ENCODE results near the gene PGGHG.

The PGGHG gene

GRCh38 chr11:259413-259812 lies 29.5 kb upstream of the PGGHG start:
- H3K4me1 ChIP-seq (ENCODE audit: insufficient read depth, low read length, poor library complexity, severe bottlenecking), result no peaks in the 10 kb centered on the region
- H3K9ac ChIP-seq (ENCODE audit: low read depth, low read length, poor library complexity, severe bottlenecking), result no peak overlapping the region
- no peaks in the 10 kb centered on the region for H4K20me1 ChIP-seq (ENCODE audit: insufficient read depth, low read length, poor library complexity, severe bottlenecking)
- H3K4me3 ChIP-seq (ENCODE audit: low read length, poor library complexity, severe bottlenecking), result no peak overlapping the region
- TF ChIP-seq CTCF (conservative IDR thresholded peaks at IDR 0.05; ENCODE audit: low read length) (no peak), EZH2phosphoT487 (IDR thresholded peaks at IDR 0.05; ENCODE audit: borderline replicate concordance) (no peak)
- no peaks in the 10 kb centered on the region for H3K27me3 ChIP-seq (ENCODE audit: insufficient read depth, low read length, poor library complexity, severe bottlenecking)
- H3K9me2 ChIP-seq (replicated peaks; ENCODE audit: low read depth, low read length), result no peaks in the 10 kb centered on the region
- no peak overlapping the region for H2AFZ ChIP-seq (ENCODE audit: low read length)
- H3F3A ChIP-seq (ENCODE audit: low read depth), result no peaks in the 10 kb centered on the region
- no peaks in the 10 kb centered on the region for H3K36me3 ChIP-seq (ENCODE audit: insufficient read depth, low read length)
- H3K4me2 ChIP-seq (ENCODE audit: low read depth, low read length, poor library complexity, severe bottlenecking), result no peak overlapping the region
- H3K79me2 ChIP-seq (ENCODE audit: insufficient read depth, low read length), result no peaks in the 10 kb centered on the region
- no peaks in the 10 kb centered on the region for H3K9me3 ChIP-seq (ENCODE audit: insufficient read depth, low read depth, low read length)

GRCh38 chr11:261624-262023 lies 27.3 kb upstream of the PGGHG start:
- no peaks in the 10 kb centered on the region for H4K20me1 ChIP-seq (ENCODE audit: insufficient read depth, low read length, poor library complexity, severe bottlenecking)
- no peak overlapping the region for H3K4me2 ChIP-seq (ENCODE audit: low read depth, low read length, poor library complexity, severe bottlenecking)
- no peaks in the 10 kb centered on the region for H3K36me3 ChIP-seq (ENCODE audit: insufficient read depth, low read length)
- H3K79me2 ChIP-seq (ENCODE audit: insufficient read depth, low read length), result no peaks in the 10 kb centered on the region
- no peak for TF ChIP-seq EZH2phosphoT487 (IDR thresholded peaks at IDR 0.05; ENCODE audit: borderline replicate concordance)
- TF ChIP-seq CTCF (conservative IDR thresholded peaks at IDR 0.05; ENCODE audit: low read length), result no peak
- H3K9me2 ChIP-seq (replicated peaks; ENCODE audit: low read depth, low read length), result no peaks in the 10 kb centered on the region
- H3K4me1 ChIP-seq (ENCODE audit: insufficient read depth, low read length, poor library complexity, severe bottlenecking), result no peaks in the 10 kb centered on the region
- H3K9me3 ChIP-seq (ENCODE audit: insufficient read depth, low read depth, low read length), result no peaks in the 10 kb centered on the region
- H3K27me3 ChIP-seq (ENCODE audit: insufficient read depth, low read length, poor library complexity, severe bottlenecking), result no peaks in the 10 kb centered on the region
- no peak overlapping the region for H3K4me3 ChIP-seq (ENCODE audit: low read length, poor library complexity, severe bottlenecking)
- H2AFZ ChIP-seq (ENCODE audit: low read length), result no peak overlapping the region
- no peak overlapping the region for H3K9ac ChIP-seq (ENCODE audit: low read depth, low read length, poor library complexity, severe bottlenecking)
- H3F3A ChIP-seq (ENCODE audit: low read depth), result peaks cover 2% of the 10 kb centered on the region; the same call in 1 of the 2 replicates

GRCh38 chr11:266676-267439 lies 22.1 kb upstream of the PGGHG start:
- Histone ChIP-seq H3K9me2 (replicated peaks; ENCODE audit: low read depth, low read length) (no peaks in the 10 kb centered on the region), H3K4me2 (ENCODE audit: low read depth, low read length, poor library complexity, severe bottlenecking) (peak overlapping the region; percentile 54), H3K27me3 (ENCODE audit: insufficient read depth, low read length, poor library complexity, severe bottlenecking) (no peaks in the 10 kb centered on the region), H3K4me3 (ENCODE audit: low read length, poor library complexity, severe bottlenecking) (no peak overlapping the region), H3K79me2 (ENCODE audit: insufficient read depth, low read length) (peaks cover 6% of the 10 kb centered on the region; the same call in 1 of the 2 replicates), H3K9ac (ENCODE audit: low read depth, low read length, poor library complexity, severe bottlenecking) (no peak overlapping the region), H2AFZ (ENCODE audit: low read length) (no peak overlapping the region), H3F3A (ENCODE audit: low read depth) (peaks cover 11% of the 10 kb centered on the region; the same call in 1 of the 2 replicates), H4K20me1 (ENCODE audit: insufficient read depth, low read length, poor library complexity, severe bottlenecking) (no peaks in the 10 kb centered on the region), H3K36me3 (ENCODE audit: insufficient read depth, low read length) (no peaks in the 10 kb centered on the region), H3K9me3 (ENCODE audit: insufficient read depth, low read depth, low read length) (no peaks in the 10 kb centered on the region), H3K4me1 (ENCODE audit: insufficient read depth, low read length, poor library complexity, severe bottlenecking) (peaks cover 23% of the 10 kb centered on the region)
- TF ChIP-seq EZH2phosphoT487 (IDR thresholded peaks at IDR 0.05; ENCODE audit: borderline replicate concordance) (no peak), CTCF (conservative IDR thresholded peaks at IDR 0.05; ENCODE audit: low read length) (no peak)
